Stimulated activated naive B cell treated with anti-CD40 and anti-IgM and Interleukin-4, amounts not matched to agents 10 μg/mL and 1 μg/mL and 100 μg/mL, for 72 hours (primary cell): ENCODE data around the gene FRMD5.
"Not testable (repeated sequence)": the region's sequence is repeated elsewhere in the genome, so short reads cannot be mapped to it uniquely, and the experiment has no call there.

Experiments
- ATAC-seq, 2 donors: fragments of 150-1000 bp; cut with Tn5 transposase; replicated peaks; 2 replicates each; pipeline ENCODE4 v1.10.0; 2021; ENCODE audit warnings: moderate library complexity in 1 of 2
- DNase-seq: peaks from one replicate; pipeline ENCODE4 v3.0.0; 2021
- H3K27ac Mint-ChIP-seq: one replicate; pipeline ENCODE4 v1.8.0; 2022; ENCODE audit warnings: mild to moderate bottlenecking, mixed read lengths
- H3K27me3 Mint-ChIP-seq, 2 donors: one replicate each; pipeline ENCODE4 v1.8.0; 2022; ENCODE audit warnings: mixed read lengths in 2 of 2
- H3K36me3 Mint-ChIP-seq, 2 donors: one replicate each; pipeline ENCODE4 v1.8.0; 2022; ENCODE audit warnings: mixed read lengths in 2 of 2, mild to moderate bottlenecking in 1 of 2
- H3K4me1 Mint-ChIP-seq, 2 donors: one replicate each; pipeline ENCODE4 v1.8.0; 2022; ENCODE audit warnings: mixed read lengths in 2 of 2, mild to moderate bottlenecking in 1 of 2
- H3K4me3 Mint-ChIP-seq, 2 donors: one replicate each; pipeline ENCODE4 v1.8.0; 2022; ENCODE audit warnings: mild to moderate bottlenecking in 2 of 2, mixed read lengths in 2 of 2, moderate library complexity in 1 of 2
- H3K9me3 Mint-ChIP-seq, 2 donors: one replicate each; pipeline ENCODE4 v1.8.0; 2022; ENCODE audit warnings: mixed read lengths in 2 of 2, mild to moderate bottlenecking in 1 of 2

FRMD5 gene

GRCh38 chr15:44023176-44023575, 171.9 kb downstream of the FRMD5 start:
- H3K4me1 Mint-ChIP-seq: no peaks in the 10 kb centered on the region
- H3K27ac Mint-ChIP-seq: no peak overlapping the region
- no peaks in the 10 kb centered on the region for H3K36me3 Mint-ChIP-seq
- H3K4me3 Mint-ChIP-seq: no peak overlapping the region
- peaks cover 8 to 22% of the 10 kb centered on the region in 2 donors for H3K27me3 Mint-ChIP-seq
- ATAC-seq (no peak), DNase-seq (no peak)
- peaks cover 0 to 3% of the 10 kb centered on the region in 2 donors for H3K9me3 Mint-ChIP-seq

- ATAC-seq: no peak
- no peak overlapping the region for H3K27ac Mint-ChIP-seq
- peaks cover 0 to 2% of the 10 kb centered on the region in 2 donors for H3K9me3 Mint-ChIP-seq
- no peak overlapping the region for H3K4me3 Mint-ChIP-seq
- no peaks in the 10 kb centered on the region for H3K36me3 Mint-ChIP-seq
- no peaks in the 10 kb centered on the region for H3K4me1 Mint-ChIP-seq
- DNase-seq: no peak
- peaks cover 8 to 12% of the 10 kb centered on the region in 2 donors for H3K27me3 Mint-ChIP-seq
Observed at GRCh38 chr15:44018151-44018550, 176.9 kb downstream of the FRMD5 start.

DNA sequence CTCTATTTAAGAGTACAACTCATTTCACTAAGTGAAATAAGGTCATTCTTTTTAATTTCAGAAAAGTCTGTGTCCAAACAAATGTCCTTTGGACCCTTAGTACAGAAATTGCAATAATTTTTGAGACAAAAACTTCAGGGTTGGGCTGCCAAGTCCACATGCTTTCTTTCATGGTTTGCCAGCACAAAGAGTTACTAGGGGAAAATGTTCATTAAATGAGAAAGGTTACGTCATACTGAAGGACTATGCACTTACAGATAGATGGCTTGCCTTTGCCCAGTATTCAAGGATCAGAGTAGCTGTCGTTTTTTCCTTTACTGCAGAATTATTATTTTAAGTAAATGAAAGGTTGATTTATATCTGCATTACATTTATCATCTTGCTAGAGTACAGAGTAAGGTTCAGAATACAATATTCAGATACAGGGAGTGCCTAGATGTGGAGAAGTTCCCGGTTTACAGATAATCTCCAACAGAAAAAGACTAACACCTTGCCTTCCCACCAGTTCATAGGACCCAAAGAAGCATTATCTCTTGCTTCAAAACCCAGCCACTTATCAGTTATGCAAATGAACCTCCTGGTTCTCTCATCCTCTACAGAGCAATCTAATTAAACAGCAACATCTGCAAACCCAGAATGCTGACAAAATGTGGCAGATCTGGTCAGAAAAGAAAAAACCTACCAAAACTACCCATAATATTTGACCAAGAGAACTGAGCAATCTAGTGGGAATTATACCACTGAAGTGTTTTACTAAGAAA, 179.3 kb downstream of the FRMD5 start:
- Mint-ChIP-seq H3K4me3 (no peak overlapping the region), H3K27me3 (peaks cover 8 to 17% of the 10 kb centered on the region in 2 donors), H3K4me1 (no peaks in the 10 kb centered on the region), H3K9me3 (no peaks in the 10 kb centered on the region), H3K36me3 (no peaks in the 10 kb centered on the region), H3K27ac (no peak overlapping the region)
- DNase-seq: no peak
- ATAC-seq: no peak

- Mint-ChIP-seq H3K27me3 (peaks cover 13 to 26% of the 10 kb centered on the region in 2 donors), H3K4me3 (no peak overlapping the region), H3K27ac (no peak overlapping the region), H3K36me3 (no peaks in the 10 kb centered on the region), H3K9me3 (no peaks in the 10 kb centered on the region), H3K4me1 (no peaks in the 10 kb centered on the region)
- ATAC-seq: no peak
- no peak for DNase-seq
Observed at GRCh38 chr15:44011238-44011854, 183.7 kb downstream of the FRMD5 start.

GRCh38 chr15:44010089-44010488, 185.0 kb downstream of the FRMD5 start:
- no peak for ATAC-seq

GRCh38 chr15:44009038-44009437, 186.0 kb downstream of the FRMD5 start:
- H3K4me3 Mint-ChIP-seq: no peak overlapping the region
- DNase-seq: no peak

More at GRCh38 chr15:44010089-44010488, 185.0 kb downstream of the FRMD5 start:
- Mint-ChIP-seq H3K27ac (no peak overlapping the region), H3K4me3 (no peak overlapping the region), H3K27me3 (peaks cover 13 to 26% of the 10 kb centered on the region in 2 donors), H3K36me3 (no peaks in the 10 kb centered on the region), H3K9me3 (no peaks in the 10 kb centered on the region), H3K4me1 (no peaks in the 10 kb centered on the region)
- DNase-seq: no peak

DNA sequence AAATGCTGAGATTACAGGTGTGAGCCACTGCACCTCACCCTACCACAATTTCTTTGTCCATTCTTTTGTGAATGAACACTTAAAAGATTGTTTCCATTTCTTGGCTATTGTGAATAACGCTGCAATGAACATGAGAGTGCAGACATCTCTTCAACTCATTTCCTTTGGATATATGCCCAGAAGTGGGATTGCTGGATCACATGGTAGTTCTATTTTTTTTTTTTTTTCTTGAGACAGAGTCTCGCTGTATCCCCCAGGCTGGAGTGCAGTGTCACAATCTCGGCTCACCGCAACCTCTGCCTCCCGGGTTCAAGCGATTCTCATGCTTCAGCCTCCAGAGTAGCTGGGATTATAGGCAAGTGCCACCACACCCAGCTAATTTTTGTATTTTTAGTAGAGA, 194.8 kb downstream of the FRMD5 start:
- DNase-seq, H3K4me3 Mint-ChIP-seq, H3K27ac Mint-ChIP-seq, H3K4me1 Mint-ChIP-seq, H3K9me3 Mint-ChIP-seq, ATAC-seq, H3K36me3 Mint-ChIP-seq: not testable (repeated sequence)
- H3K27me3 Mint-ChIP-seq: peaks cover 12 to 21% of the 10 kb centered on the region in 2 donors

More at GRCh38 chr15:44009038-44009437, 186.0 kb downstream of the FRMD5 start:
- Mint-ChIP-seq H3K27me3 (peaks cover 12 to 24% of the 10 kb centered on the region in 2 donors), H3K9me3 (no peaks in the 10 kb centered on the region), H3K36me3 (no peaks in the 10 kb centered on the region), H3K4me1 (no peaks in the 10 kb centered on the region), H3K27ac (no peak overlapping the region)
- ATAC-seq: no peak

DNA sequence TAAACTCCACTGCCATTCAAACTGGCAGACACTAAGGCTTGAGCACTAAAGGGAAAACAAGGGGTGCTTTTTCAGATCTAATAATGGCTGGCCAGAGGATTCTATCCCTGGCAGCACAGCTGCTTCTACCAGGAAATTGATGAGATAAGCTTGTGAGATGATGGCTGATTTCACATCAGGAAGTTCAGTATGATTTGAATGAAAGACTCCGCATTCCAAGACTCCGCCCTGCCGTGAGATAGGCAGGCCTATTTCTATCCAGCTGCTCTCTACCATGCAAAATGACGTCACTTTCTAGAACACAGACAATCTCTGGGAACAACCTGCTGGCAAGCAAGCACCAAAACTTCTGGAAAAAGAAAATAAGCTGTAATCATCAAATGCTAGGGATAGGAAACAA, 196.5 kb downstream of the FRMD5 start:
- DNase-seq: no peak
- no peaks in the 10 kb centered on the region for H3K4me1 Mint-ChIP-seq
- peaks cover 3 to 5% of the 10 kb centered on the region in 2 donors for H3K9me3 Mint-ChIP-seq
- no peaks in the 10 kb centered on the region for H3K36me3 Mint-ChIP-seq
- no peak overlapping the region for H3K4me3 Mint-ChIP-seq
- ATAC-seq: no peak
- peaks cover 14 to 21% of the 10 kb centered on the region in 2 donors for H3K27me3 Mint-ChIP-seq
- no peak overlapping the region for H3K27ac Mint-ChIP-seq

DNA sequence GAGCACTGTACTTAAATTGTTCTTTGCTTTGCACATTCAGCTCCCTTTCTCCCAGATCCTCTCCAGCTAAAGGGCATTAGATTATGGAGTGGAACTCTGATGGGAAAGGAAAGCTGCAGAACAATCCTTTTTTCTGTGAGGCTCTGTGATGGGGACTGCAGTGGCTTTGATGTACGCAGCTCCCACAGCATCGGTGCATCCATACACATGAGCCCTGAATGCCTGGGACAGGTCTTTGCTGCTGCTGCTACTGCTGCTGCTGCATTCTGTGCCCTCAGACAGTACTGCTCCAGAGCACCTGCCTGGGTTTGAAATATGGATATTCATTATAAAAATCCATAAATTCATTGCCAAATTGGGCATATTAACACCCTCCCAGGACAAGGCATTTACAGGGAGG, 203.9 kb downstream of the FRMD5 start:
- H3K36me3 Mint-ChIP-seq: no peaks in the 10 kb centered on the region
- ATAC-seq: no peak
- no peak overlapping the region for H3K27ac Mint-ChIP-seq
- H3K4me1 Mint-ChIP-seq: peaks cover 0 to under 1% of the 10 kb centered on the region in 2 donors
- DNase-seq: no peak
- H3K27me3 Mint-ChIP-seq: peaks cover 7 to 14% of the 10 kb centered on the region in 2 donors
- H3K4me3 Mint-ChIP-seq: no peak overlapping the region
- H3K9me3 Mint-ChIP-seq: peaks cover 3 to 5% of the 10 kb centered on the region in 2 donors

DNA sequence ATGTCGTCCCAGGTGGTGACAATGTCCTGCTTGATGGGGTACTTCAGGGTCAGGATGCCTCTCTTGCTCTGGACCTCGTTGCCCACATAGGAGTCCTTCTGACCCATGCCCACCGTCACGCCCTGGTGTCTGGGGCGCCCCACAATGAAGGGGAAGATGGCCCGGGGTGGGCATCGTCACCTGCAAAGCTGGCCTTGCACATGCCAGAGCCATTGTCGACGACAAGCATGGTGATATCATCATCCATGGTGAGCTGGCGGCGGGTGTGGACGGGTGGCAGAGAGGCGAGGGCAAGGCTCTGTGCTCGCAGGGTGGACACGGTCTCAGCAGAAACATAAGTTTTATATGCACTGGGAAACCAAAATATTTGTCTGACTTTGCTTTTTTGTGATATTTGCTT, 205.1 kb downstream of the FRMD5 start:
- H3K4me3 Mint-ChIP-seq: no peak overlapping the region
- H3K27me3 Mint-ChIP-seq: peaks cover 7 to 14% of the 10 kb centered on the region in 2 donors
- no peak for ATAC-seq
- H3K36me3 Mint-ChIP-seq: no peaks in the 10 kb centered on the region
- H3K4me1 Mint-ChIP-seq: peaks cover 0 to 2% of the 10 kb centered on the region in 2 donors
- no peak overlapping the region for H3K27ac Mint-ChIP-seq
- H3K9me3 Mint-ChIP-seq: peaks cover 3 to 5% of the 10 kb centered on the region in 2 donors
- no peak for DNase-seq

DNA sequence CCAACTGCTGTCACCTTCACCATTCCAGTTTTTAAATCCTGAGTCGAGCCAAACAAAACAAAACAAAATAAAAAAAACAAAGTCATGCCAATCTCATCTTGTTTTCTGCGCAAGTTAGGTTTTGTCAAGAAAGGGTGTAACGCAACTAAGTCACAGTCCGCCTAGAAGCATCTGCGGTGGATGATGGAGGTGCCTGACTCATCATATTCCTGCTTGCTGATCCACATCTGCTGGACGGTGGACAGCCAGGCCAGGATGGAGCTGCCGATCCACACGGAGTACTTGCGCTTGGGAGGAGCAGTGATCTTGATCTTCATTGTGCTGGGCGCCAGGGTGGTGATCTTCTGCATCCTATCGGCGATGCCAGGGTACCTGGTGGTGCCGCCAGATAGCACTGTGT, 206.2 kb downstream of the FRMD5 start:
- no peak for DNase-seq
- Mint-ChIP-seq H3K4me1 (peaks cover 0 to 2% of the 10 kb centered on the region in 2 donors), H3K27ac (no peak overlapping the region), H3K9me3 (peaks cover 1% of the 10 kb centered on the region in 2 donors), H3K36me3 (no peaks in the 10 kb centered on the region), H3K4me3 (no peak overlapping the region), H3K27me3 (peaks cover 15 to 19% of the 10 kb centered on the region in 2 donors)
- no peak for ATAC-seq

DNA sequence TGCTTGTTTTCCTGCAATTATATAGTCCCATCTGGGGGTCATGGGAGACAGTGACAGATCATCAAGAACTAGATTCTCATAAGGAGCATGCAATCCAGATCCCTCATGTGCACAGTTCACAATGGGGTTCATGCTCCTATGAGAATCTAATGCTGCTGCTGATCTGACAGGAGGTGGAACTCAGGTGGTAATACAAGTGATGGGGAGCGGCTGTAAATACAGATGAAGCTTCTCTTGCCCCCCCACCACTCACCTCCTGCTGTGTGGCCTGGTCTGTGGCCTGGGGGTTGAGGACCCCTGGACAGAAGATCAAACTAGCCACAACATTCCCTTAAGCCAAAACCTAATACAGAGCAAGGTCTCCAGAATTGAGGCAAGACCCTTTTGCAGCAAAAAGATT, 207.1 kb downstream of the FRMD5 start:
- Mint-ChIP-seq H3K27ac (no peak overlapping the region), H3K27me3 (peaks cover 21 to 25% of the 10 kb centered on the region in 2 donors), H3K36me3 (no peaks in the 10 kb centered on the region), H3K9me3 (no peaks in the 10 kb centered on the region), H3K4me3 (no peak overlapping the region), H3K4me1 (peaks cover 0 to 2% of the 10 kb centered on the region in 2 donors)
- no peak for DNase-seq
- ATAC-seq: no peak

DNA sequence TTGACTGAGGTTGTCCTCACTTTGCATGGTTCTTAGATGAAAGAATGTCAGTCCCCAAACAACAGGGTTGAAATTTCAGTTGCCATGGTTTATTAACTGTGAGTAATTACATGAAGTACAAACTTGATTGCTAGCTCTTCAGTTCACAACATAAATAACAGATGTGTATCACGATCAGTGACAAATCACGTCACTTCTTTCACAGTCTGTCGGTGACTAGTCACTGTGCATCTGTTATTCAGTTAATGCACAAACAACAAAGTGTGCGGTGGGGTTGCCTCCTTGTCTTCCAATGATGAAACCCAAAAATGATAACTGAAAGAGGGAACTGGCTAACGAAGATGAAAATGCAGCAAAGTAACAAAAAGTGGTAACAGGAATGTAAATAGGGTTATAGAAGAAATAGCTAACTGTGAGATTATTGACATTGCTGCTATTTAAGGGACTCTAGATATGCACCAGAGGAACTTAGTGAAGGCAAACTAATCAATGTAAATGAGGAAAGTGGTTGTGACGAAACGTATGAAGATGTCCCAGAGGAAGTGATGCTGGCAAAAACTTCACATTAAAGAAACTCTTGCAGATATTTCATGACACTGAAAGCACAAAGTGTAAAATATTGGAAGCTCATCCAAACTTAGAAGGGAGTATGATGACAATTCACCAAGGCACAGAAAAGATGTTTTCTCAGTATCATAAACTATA, 208.9 kb downstream of the FRMD5 start:
- Mint-ChIP-seq H3K4me1 (peaks cover 0 to 2% of the 10 kb centered on the region in 2 donors), H3K9me3 (no peaks in the 10 kb centered on the region), H3K4me3 (no peak overlapping the region), H3K36me3 (no peaks in the 10 kb centered on the region), H3K27me3 (peaks cover 30 to 40% of the 10 kb centered on the region in 2 donors), H3K27ac (no peak overlapping the region)
- no peak for DNase-seq
- ATAC-seq: no peak

DNA sequence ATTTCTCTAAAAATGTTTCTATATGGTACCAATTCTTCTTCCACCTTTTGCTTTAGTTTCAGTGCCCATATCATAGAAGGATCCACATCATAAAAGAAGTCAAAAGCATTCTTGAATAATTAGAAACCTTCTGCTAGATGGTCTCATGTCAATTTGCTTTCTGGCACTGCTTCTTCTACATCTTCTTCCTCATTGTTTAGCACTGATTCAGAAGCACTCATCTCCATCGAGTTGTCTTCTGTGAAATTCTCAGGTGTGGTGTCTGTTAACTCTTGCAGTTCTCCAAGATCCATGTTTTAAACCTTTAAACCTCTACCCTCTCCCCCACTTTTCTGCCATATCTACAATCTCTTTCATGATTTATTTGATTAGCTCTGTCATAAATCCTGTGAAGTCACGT, 213.5 kb downstream of the FRMD5 start:
- peaks cover 5 to 9% of the 10 kb centered on the region in 2 donors for H3K9me3 Mint-ChIP-seq
- H3K4me3 Mint-ChIP-seq: no peak overlapping the region
- H3K27me3 Mint-ChIP-seq: peaks cover 33 to 34% of the 10 kb centered on the region in 2 donors
- no peak overlapping the region for H3K27ac Mint-ChIP-seq
- ATAC-seq: no peak
- no peak for DNase-seq
- peaks cover 3 to 4% of the 10 kb centered on the region in 2 donors for H3K36me3 Mint-ChIP-seq
- peaks cover 4 to 9% of the 10 kb centered on the region in 2 donors for H3K4me1 Mint-ChIP-seq
